ENCODE measurements around the gene HMCN1. TPM values are rescaled to one million over a fixed set of nuclear protein-coding genes. Genes with fewer than 3 reads are reported as not detected.
"Not testable (repeated sequence)": the region's sequence is repeated elsewhere in the genome, so short reads cannot be mapped to it uniquely, and the experiment has no call there.

The HMCN1 gene
- total RNA-seq, 2 donors from 2014 or later = 6.5 to 7.4 TPM

GRCh38 chr1:185789501-185790193 is 55.5 kb downstream of the HMCN1 start:
- peaks cover 2% of the 10 kb centered on the region for H3K9me3 Mint-ChIP-seq
- 100% methylated on average over 2 of the region's 2 CpGs; no CpG with 5 or more reads in 1 of the 2 experiments for WGBS, 2 experiments (ENCODE audit: insufficient coverage in 1 of 2, insufficient read length in 1 of 2)
- H3K36me3 ChIP-seq (ENCODE audit: control insufficient read depth, insufficient read depth, low read length) = no peaks in the 10 kb centered on the region

DNA sequence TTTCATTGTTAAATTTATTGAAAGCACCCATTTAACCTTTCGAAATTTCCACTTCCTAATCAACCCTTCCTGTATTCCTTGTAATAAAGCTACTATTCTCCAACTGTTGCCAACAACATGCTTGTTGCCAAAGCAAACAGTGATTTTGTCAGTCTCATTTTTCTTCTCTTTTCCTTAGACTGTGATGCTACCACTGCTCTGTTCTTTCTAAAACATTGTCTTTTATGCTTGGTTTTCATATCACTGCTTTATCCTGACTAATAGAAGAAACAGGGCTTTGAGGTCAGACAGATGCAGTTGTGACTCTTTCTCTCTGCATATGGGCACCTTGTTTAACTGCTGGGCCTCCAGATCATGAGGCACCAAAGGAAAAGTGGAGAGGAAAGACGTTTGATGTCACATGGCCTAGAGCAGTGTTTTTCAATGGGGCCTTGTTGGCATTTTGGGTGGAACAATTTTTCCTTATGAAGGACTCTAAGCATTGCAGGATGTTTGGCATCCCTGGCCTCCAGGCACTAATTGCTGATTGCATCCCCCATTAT is 56.1 kb downstream of the HMCN1 start:
- Mint-ChIP-seq H3K4me3 (no peak overlapping the region), H3K27ac (no peak overlapping the region), H3K4me1 (peaks cover 21% of the 10 kb centered on the region), H3K27me3 (ENCODE audit: insufficient read depth) (peaks cover 2% of the 10 kb centered on the region), H3K9me3 (peaks cover 1% of the 10 kb centered on the region), H3K36me3 (ENCODE audit: low read depth) (no peaks in the 10 kb centered on the region)
- peaks cover 6% of the 10 kb centered on the region for H3K4me1 ChIP-seq (ENCODE audit: control insufficient read depth, insufficient read depth, low read length)
- no peak overlapping the region for H3K4me3 ChIP-seq (ENCODE audit: low read length)
- no peaks in the 10 kb centered on the region for H3K9me3 ChIP-seq (ENCODE audit: control insufficient read depth, low read length)
- peak overlapping the region; percentile 72 for H3K27ac ChIP-seq (ENCODE audit: low read depth, low read length)
- no peak overlapping the region for H3K9ac ChIP-seq (ENCODE audit: extremely low read depth, low read length, poor library complexity, severe bottlenecking)
- H3K27me3 ChIP-seq (ENCODE audit: control insufficient read depth, insufficient read depth, low read length, poor library complexity, severe bottlenecking) = peaks cover 15% of the 10 kb centered on the region
- TF ChIP-seq CTCF (conservative IDR thresholded peaks at IDR 0.05) = no peak
- no peaks in the 10 kb centered on the region for H3K36me3 ChIP-seq (ENCODE audit: control insufficient read depth, insufficient read depth, low read length)
- no peak for DNase-seq
- 67 to 77% methylated on average over 2 of the region's 2 CpGs for WGBS, 2 experiments (ENCODE audit: insufficient coverage in 1 of 2, insufficient read length in 1 of 2)

More at GRCh38 chr1:185789501-185790193, 55.5 kb downstream of the HMCN1 start:
- no peak for TF ChIP-seq CTCF (conservative IDR thresholded peaks at IDR 0.05)
- Mint-ChIP-seq H3K4me1 (peaks cover 21% of the 10 kb centered on the region), H3K27ac (no peak overlapping the region), H3K27me3 (ENCODE audit: insufficient read depth) (peaks cover 2% of the 10 kb centered on the region), H3K4me3 (no peak overlapping the region), H3K36me3 (ENCODE audit: low read depth) (no peaks in the 10 kb centered on the region)
- Histone ChIP-seq H3K27me3 (ENCODE audit: control insufficient read depth, insufficient read depth, low read length, poor library complexity, severe bottlenecking) (peaks cover 15% of the 10 kb centered on the region), H3K27ac (ENCODE audit: low read depth, low read length) (peak overlapping the region; percentile 72), H3K4me3 (ENCODE audit: low read length) (no peak overlapping the region), H3K4me1 (ENCODE audit: control insufficient read depth, insufficient read depth, low read length) (peaks cover 6% of the 10 kb centered on the region), H3K9ac (ENCODE audit: extremely low read depth, low read length, poor library complexity, severe bottlenecking) (no peak overlapping the region), H3K9me3 (ENCODE audit: control insufficient read depth, low read length) (no peaks in the 10 kb centered on the region)
- DNase-seq = no peak

- H3K9ac ChIP-seq (ENCODE audit: extremely low read depth, low read length, poor library complexity, severe bottlenecking) = no peak overlapping the region
- peaks cover 15% of the 10 kb centered on the region for H3K27me3 ChIP-seq (ENCODE audit: control insufficient read depth, insufficient read depth, low read length, poor library complexity, severe bottlenecking)
- no peaks in the 10 kb centered on the region for H3K36me3 ChIP-seq (ENCODE audit: control insufficient read depth, insufficient read depth, low read length)
- H3K27ac ChIP-seq (ENCODE audit: low read depth, low read length) = no peak overlapping the region
- Mint-ChIP-seq H3K36me3 (ENCODE audit: low read depth) (no peaks in the 10 kb centered on the region), H3K4me3 (no peak overlapping the region), H3K27ac (no peak overlapping the region), H3K27me3 (ENCODE audit: insufficient read depth) (peaks cover 2% of the 10 kb centered on the region), H3K4me1 (peaks cover 20% of the 10 kb centered on the region), H3K9me3 (peaks cover 1% of the 10 kb centered on the region)
- H3K9me3 ChIP-seq (ENCODE audit: control insufficient read depth, low read length) = peaks cover 2% of the 10 kb centered on the region
- no peak for DNase-seq
- no peak for TF ChIP-seq CTCF (conservative IDR thresholded peaks at IDR 0.05)
- peaks cover 6% of the 10 kb centered on the region for H3K4me1 ChIP-seq (ENCODE audit: control insufficient read depth, insufficient read depth, low read length)
- no peak overlapping the region for H3K4me3 ChIP-seq (ENCODE audit: low read length)
- no CpG with 5 or more reads among the region's 1 CpG for WGBS, 2 experiments (ENCODE audit: insufficient coverage in 1 of 2, insufficient read length in 1 of 2)
Measured at GRCh38 chr1:185792040-185792439, 57.8 kb downstream of the HMCN1 start.

DNA sequence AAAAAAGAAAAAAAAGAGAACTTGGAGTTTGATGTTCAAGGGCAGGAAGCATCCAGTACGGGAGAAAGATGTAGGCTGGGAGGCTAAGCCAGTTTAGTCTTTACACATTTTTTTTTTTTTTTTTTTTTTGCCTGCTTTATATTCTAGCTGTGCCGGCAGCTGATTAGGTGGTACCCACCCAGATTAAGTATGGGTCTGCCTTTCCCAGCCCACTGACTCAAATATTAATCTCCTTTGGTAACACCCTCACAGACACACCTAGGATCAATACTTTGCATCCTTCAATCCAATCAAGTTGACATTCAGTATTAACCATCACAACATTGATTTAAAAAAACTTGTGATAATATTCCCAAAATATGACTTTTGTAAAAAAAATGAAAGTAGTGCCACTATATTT is 60.3 kb downstream of the HMCN1 start:
- H3K4me1 ChIP-seq (ENCODE audit: control insufficient read depth, insufficient read depth, low read length); H3K9ac ChIP-seq (ENCODE audit: extremely low read depth, low read length, poor library complexity, severe bottlenecking); H3K27ac ChIP-seq (ENCODE audit: low read depth, low read length); H3K27me3 ChIP-seq (ENCODE audit: control insufficient read depth, insufficient read depth, low read length, poor library complexity, severe bottlenecking); H3K27ac Mint-ChIP-seq; H3K4me3 ChIP-seq (ENCODE audit: low read length); H3K27me3 Mint-ChIP-seq (ENCODE audit: insufficient read depth); H3K4me3 Mint-ChIP-seq; DNase-seq; H3K36me3 Mint-ChIP-seq (ENCODE audit: low read depth); H3K36me3 ChIP-seq (ENCODE audit: control insufficient read depth, insufficient read depth, low read length): not testable (repeated sequence)
- H3K9me3 Mint-ChIP-seq = peaks cover 14% of the 10 kb centered on the region
- 87% methylated on average over 2 of the region's 2 CpGs; no CpG with 5 or more reads in 1 of the 2 experiments for WGBS, 2 experiments (ENCODE audit: insufficient coverage in 1 of 2, insufficient read length in 1 of 2)
- peaks cover 14% of the 10 kb centered on the region for H3K4me1 Mint-ChIP-seq
- H3K9me3 ChIP-seq (ENCODE audit: control insufficient read depth, low read length) = peaks cover 12% of the 10 kb centered on the region

Data from endodermal cell (in vitro differentiated cells).